HL-60 (cell line): ENCODE measurements around the gene PPP5C.

Experiments
- GABPA ChIP-seq: IDR thresholded peaks from 2 replicates; pipeline ENCODE4 v1.6.1; 2012; ENCODE audit warnings: low read depth
- POLR2AphosphoS5 ChIP-seq: IDR thresholded peaks from 2 replicates; pipeline ENCODE4 v1.6.1; 2012; ENCODE audit warnings: low read depth
- TF ChIP-seq, protein P1 (sequence below): IDR thresholded peaks from 2 replicates; pipeline ENCODE4 v1.6.1; 2012; ENCODE audit warnings: low read depth; ENCODE audit not compliant: insufficient replicate concordance
- TF ChIP-seq, protein P2 (sequence below): IDR thresholded peaks from one replicate; pipeline ENCODE4 v1.5.1; 2011; ENCODE audit warnings: low read length, control low read depth, inconsistent platforms; ENCODE audit not compliant: insufficient read depth

DNA sequence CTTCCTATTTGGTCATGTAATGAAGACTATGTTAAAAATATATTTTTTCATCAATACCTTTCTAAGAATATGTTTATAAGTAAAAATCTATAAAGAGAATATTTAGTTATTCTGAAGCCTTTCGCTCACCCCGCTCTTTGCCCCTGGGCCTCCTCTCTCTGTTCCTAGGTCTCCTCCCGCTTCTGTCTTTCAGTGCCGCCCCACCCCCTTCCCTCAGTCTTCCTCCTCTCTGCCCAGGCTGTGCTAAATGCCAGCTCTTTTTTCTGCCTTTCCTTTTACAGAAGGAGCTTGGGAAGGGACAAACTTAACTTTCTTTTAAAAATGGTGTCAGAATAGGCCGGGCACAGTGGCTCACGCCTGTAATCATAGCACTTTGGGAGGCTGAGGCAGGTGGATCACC lies 27.3 kb upstream of the PPP5C start:
- TF ChIP-seq, protein P1, sequence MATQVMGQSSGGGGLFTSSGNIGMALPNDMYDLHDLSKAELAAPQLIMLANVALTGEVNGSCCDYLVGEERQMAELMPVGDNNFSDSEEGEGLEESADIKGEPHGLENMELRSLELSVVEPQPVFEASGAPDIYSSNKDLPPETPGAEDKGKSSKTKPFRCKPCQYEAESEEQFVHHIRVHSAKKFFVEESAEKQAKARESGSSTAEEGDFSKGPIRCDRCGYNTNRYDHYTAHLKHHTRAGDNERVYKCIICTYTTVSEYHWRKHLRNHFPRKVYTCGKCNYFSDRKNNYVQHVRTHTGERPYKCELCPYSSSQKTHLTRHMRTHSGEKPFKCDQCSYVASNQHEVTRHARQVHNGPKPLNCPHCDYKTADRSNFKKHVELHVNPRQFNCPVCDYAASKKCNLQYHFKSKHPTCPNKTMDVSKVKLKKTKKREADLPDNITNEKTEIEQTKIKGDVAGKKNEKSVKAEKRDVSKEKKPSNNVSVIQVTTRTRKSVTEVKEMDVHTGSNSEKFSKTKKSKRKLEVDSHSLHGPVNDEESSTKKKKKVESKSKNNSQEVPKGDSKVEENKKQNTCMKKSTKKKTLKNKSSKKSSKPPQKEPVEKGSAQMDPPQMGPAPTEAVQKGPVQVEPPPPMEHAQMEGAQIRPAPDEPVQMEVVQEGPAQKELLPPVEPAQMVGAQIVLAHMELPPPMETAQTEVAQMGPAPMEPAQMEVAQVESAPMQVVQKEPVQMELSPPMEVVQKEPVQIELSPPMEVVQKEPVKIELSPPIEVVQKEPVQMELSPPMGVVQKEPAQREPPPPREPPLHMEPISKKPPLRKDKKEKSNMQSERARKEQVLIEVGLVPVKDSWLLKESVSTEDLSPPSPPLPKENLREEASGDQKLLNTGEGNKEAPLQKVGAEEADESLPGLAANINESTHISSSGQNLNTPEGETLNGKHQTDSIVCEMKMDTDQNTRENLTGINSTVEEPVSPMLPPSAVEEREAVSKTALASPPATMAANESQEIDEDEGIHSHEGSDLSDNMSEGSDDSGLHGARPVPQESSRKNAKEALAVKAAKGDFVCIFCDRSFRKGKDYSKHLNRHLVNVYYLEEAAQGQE, result no peak
- TF ChIP-seq POLR2AphosphoS5 (no peak), GABPA (no peak)
- TF ChIP-seq, protein P2, sequence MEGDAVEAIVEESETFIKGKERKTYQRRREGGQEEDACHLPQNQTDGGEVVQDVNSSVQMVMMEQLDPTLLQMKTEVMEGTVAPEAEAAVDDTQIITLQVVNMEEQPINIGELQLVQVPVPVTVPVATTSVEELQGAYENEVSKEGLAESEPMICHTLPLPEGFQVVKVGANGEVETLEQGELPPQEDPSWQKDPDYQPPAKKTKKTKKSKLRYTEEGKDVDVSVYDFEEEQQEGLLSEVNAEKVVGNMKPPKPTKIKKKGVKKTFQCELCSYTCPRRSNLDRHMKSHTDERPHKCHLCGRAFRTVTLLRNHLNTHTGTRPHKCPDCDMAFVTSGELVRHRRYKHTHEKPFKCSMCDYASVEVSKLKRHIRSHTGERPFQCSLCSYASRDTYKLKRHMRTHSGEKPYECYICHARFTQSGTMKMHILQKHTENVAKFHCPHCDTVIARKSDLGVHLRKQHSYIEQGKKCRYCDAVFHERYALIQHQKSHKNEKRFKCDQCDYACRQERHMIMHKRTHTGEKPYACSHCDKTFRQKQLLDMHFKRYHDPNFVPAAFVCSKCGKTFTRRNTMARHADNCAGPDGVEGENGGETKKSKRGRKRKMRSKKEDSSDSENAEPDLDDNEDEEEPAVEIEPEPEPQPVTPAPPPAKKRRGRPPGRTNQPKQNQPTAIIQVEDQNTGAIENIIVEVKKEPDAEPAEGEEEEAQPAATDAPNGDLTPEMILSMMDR, result no peak
